Measurements from ENCODE around the gene AKAP7. TPM values are rescaled to one million over a fixed set of nuclear protein-coding genes. Genes with fewer than 3 reads are reported as not detected.

Gene AKAP7
- polyA plus RNA-seq, 3 donors = 2.4 to 4.9 (median 3.4) TPM

- no peaks in the 10 kb centered on the region for H4K20me1 ChIP-seq (ENCODE audit: insufficient read depth, low read length)
- no peaks in the 10 kb centered on the region for H3K27me3 Mint-ChIP-seq (ENCODE audit: low read depth in 3 of 3)
- no peak for DNase-seq
- H3K27me3 ChIP-seq (ENCODE audit: control insufficient read depth in 2 of 2, insufficient read depth in 2 of 2, low read length in 2 of 2) = no peaks in the 10 kb centered on the region
- peaks cover 0 to 7% (median 0%) of the 10 kb centered on the region in 7 donors for H3K9me3 Mint-ChIP-seq
- H3K36me3 Mint-ChIP-seq = peaks cover 7 to 8% of the 10 kb centered on the region in 2 donors
- no peaks in the 10 kb centered on the region for H3K4me1 Mint-ChIP-seq
- TF ChIP-seq CTCF (IDR thresholded peaks at IDR 0.05) = no peak
- WGBS (ENCODE audit: insufficient coverage) = 100% methylated on average over 3 of the region's 5 CpGs
- no peak overlapping the region for H2AFZ ChIP-seq (ENCODE audit: insufficient read depth, low read depth, low read length, poor library complexity, severe bottlenecking)
- peak overlapping the region in 1 of 7 donors; percentile 76 for H3K27ac Mint-ChIP-seq
- H3K4me1 ChIP-seq (ENCODE audit: control insufficient read depth in 1 of 2, insufficient read depth in 2 of 2, low read length in 2 of 2) = no peaks in the 10 kb centered on the region
- H3K4me3 ChIP-seq (replicated peaks in 1 of 3; ENCODE audit: low read depth in 2 of 3, low read length in 3 of 3) = no peak overlapping the region
- no peaks in the 10 kb centered on the region for H3K36me3 ChIP-seq (replicated peaks in 1 of 2; ENCODE audit: control insufficient read depth in 1 of 2, insufficient read depth in 2 of 2, low read length in 2 of 2)
- H3K4me3 Mint-ChIP-seq = no peak overlapping the region
- no peak overlapping the region for H3K4me2 ChIP-seq (replicated peaks; ENCODE audit: extremely low read depth, low read length, poor library complexity, severe bottlenecking)
- H3K9ac ChIP-seq (ENCODE audit: insufficient read depth, low read length, poor library complexity, severe bottlenecking) = no peak overlapping the region
- intact Hi-C loops (cut with micrococcal nuclease) = no loop called here
- no peaks in the 10 kb centered on the region for H3K9me3 ChIP-seq (replicated peaks in 1 of 2; ENCODE audit: control insufficient read depth in 1 of 2, insufficient read depth in 1 of 2, low read length in 2 of 2)
- no peaks in the 10 kb centered on the region for H3K79me2 ChIP-seq (ENCODE audit: insufficient read depth, low read length)
- no peak overlapping the region for H3K27ac ChIP-seq (ENCODE audit: low read depth in 1 of 2, low read length in 2 of 2)
Observed at GRCh38 chr6:131215219-131215618, 80.0 kb downstream of the AKAP7 start.

- no peaks in the 10 kb centered on the region for H3K27me3 Mint-ChIP-seq (ENCODE audit: low read depth in 3 of 3)
- no peaks in the 10 kb centered on the region for H3K9me3 ChIP-seq (replicated peaks in 1 of 2; ENCODE audit: control insufficient read depth in 1 of 2, insufficient read depth in 1 of 2, low read length in 2 of 2)
- H3K4me3 ChIP-seq (replicated peaks in 1 of 3; ENCODE audit: low read depth in 2 of 3, low read length in 3 of 3) = no peak overlapping the region
- peaks cover 0 to 2% (median 0%) of the 10 kb centered on the region in 7 donors for H3K9me3 Mint-ChIP-seq
- peaks cover 11 to 15% of the 10 kb centered on the region in 2 donors for H3K36me3 Mint-ChIP-seq
- no peaks in the 10 kb centered on the region for H4K20me1 ChIP-seq (ENCODE audit: insufficient read depth, low read length)
- no peak overlapping the region for H3K4me2 ChIP-seq (replicated peaks; ENCODE audit: extremely low read depth, low read length, poor library complexity, severe bottlenecking)
- H3K4me3 Mint-ChIP-seq = no peak overlapping the region
- no peak for DNase-seq
- no peaks in the 10 kb centered on the region for H3K27me3 ChIP-seq (ENCODE audit: control insufficient read depth in 2 of 2, insufficient read depth in 2 of 2, low read length in 2 of 2)
- WGBS (ENCODE audit: insufficient coverage) = 100% methylated on average over 1 of the region's 4 CpGs
- H3K27ac ChIP-seq (ENCODE audit: low read depth in 1 of 2, low read length in 2 of 2) = no peak overlapping the region
- no peak for TF ChIP-seq CTCF (IDR thresholded peaks at IDR 0.05)
- no peaks in the 10 kb centered on the region for H3K36me3 ChIP-seq (replicated peaks in 1 of 2; ENCODE audit: control insufficient read depth in 1 of 2, insufficient read depth in 2 of 2, low read length in 2 of 2)
- no peaks in the 10 kb centered on the region for H3K79me2 ChIP-seq (ENCODE audit: insufficient read depth, low read length)
- no peak overlapping the region for H3K9ac ChIP-seq (ENCODE audit: insufficient read depth, low read length, poor library complexity, severe bottlenecking)
- H3K4me1 ChIP-seq (ENCODE audit: control insufficient read depth in 1 of 2, insufficient read depth in 2 of 2, low read length in 2 of 2) = no peaks in the 10 kb centered on the region
- H3K27ac Mint-ChIP-seq = no peak overlapping the region
- H3K4me1 Mint-ChIP-seq = no peaks in the 10 kb centered on the region
- H2AFZ ChIP-seq (ENCODE audit: insufficient read depth, low read depth, low read length, poor library complexity, severe bottlenecking) = no peak overlapping the region
- intact Hi-C loops (cut with micrococcal nuclease) = no loop called here
Observed at GRCh38 chr6:131216246-131216645, 81.0 kb downstream of the AKAP7 start.

Data from CD14-positive monocyte (primary cell).